ENCODE measurements around the gene CADPS2. TPM values are rescaled to one million over a fixed set of nuclear protein-coding genes. Genes with fewer than 3 reads are reported as not detected.

The CADPS2 gene
- total RNA-seq, 1 experiment from 2014 or later: 12.2 TPM

DNA sequence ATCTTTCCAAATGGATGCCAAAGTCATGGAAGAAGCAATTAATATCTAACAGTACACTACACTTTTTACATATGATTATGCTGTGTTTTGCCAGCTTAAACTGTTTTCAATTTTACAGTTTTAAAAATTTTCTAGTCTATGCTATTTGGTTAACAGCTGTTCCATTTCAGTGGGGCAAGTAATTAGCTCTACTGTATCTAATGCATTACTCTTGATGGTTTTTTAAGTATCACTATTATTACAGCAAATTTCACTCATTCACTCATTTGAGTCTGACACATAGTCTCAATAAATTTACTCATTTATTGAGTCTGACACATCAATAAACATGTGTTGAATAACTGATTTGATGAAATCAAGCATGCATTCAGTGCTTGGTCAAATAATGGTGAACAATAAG lies 343.1 kb downstream of the CADPS2 start:
- no peak for DNase-seq (ENCODE audit: low spot score)
- Mint-ChIP-seq H3K9me3 (no peaks in the 10 kb centered on the region), H3K27ac (no peak overlapping the region), H3K4me3 (no peak overlapping the region), H3K4me1 (peaks cover 8% of the 10 kb centered on the region), H3K36me3 (no peaks in the 10 kb centered on the region), H3K27me3 (ENCODE audit: low read depth) (no peaks in the 10 kb centered on the region)
- no peak for ATAC-seq
- ChIA-PET CTCF (no interaction called here), POLR2A (no interaction called here)
- no peak for TF ChIP-seq SOX15 (CRISPR knock-in tag; IDR thresholded peaks at IDR 0.05)
- TF ChIP-seq, protein P1, sequence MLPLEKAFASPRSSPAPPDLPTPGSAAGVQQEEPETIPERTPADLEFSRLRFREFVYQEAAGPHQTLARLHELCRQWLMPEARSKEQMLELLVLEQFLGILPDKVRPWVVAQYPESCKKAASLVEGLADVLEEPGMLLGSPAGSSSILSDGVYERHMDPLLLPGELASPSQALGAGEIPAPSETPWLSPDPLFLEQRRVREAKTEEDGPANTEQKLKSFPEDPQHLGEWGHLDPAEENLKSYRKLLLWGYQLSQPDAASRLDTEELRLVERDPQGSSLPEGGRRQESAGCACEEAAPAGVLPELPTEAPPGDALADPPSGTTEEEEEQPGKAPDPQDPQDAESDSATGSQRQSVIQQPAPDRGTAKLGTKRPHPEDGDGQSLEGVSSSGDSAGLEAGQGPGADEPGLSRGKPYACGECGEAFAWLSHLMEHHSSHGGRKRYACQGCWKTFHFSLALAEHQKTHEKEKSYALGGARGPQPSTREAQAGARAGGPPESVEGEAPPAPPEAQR (CRISPR knock-in tag; IDR thresholded peaks at IDR 0.05): no peak
- TF ChIP-seq, protein P2, sequence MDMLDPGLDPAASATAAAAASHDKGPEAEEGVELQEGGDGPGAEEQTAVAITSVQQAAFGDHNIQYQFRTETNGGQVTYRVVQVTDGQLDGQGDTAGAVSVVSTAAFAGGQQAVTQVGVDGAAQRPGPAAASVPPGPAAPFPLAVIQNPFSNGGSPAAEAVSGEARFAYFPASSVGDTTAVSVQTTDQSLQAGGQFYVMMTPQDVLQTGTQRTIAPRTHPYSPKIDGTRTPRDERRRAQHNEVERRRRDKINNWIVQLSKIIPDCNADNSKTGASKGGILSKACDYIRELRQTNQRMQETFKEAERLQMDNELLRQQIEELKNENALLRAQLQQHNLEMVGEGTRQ (CRISPR knock-in tag; IDR thresholded peaks at IDR 0.05): no peak
- no peak for TF ChIP-seq GABPB1 (CRISPR knock-in tag; IDR thresholded peaks at IDR 0.05)
- TF ChIP-seq ETV6 (CRISPR knock-in tag; IDR thresholded peaks at IDR 0.05): no peak
- TF ChIP-seq, protein P3, sequence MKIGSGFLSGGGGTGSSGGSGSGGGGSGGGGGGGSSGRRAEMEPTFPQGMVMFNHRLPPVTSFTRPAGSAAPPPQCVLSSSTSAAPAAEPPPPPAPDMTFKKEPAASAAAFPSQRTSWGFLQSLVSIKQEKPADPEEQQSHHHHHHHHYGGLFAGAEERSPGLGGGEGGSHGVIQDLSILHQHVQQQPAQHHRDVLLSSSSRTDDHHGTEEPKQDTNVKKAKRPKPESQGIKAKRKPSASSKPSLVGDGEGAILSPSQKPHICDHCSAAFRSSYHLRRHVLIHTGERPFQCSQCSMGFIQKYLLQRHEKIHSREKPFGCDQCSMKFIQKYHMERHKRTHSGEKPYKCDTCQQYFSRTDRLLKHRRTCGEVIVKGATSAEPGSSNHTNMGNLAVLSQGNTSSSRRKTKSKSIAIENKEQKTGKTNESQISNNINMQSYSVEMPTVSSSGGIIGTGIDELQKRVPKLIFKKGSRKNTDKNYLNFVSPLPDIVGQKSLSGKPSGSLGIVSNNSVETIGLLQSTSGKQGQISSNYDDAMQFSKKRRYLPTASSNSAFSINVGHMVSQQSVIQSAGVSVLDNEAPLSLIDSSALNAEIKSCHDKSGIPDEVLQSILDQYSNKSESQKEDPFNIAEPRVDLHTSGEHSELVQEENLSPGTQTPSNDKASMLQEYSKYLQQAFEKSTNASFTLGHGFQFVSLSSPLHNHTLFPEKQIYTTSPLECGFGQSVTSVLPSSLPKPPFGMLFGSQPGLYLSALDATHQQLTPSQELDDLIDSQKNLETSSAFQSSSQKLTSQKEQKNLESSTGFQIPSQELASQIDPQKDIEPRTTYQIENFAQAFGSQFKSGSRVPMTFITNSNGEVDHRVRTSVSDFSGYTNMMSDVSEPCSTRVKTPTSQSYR (CRISPR knock-in tag; IDR thresholded peaks at IDR 0.05): no peak
- TF ChIP-seq GTF2I (CRISPR knock-in tag; conservative IDR thresholded peaks at IDR 0.05): no peak

DNA sequence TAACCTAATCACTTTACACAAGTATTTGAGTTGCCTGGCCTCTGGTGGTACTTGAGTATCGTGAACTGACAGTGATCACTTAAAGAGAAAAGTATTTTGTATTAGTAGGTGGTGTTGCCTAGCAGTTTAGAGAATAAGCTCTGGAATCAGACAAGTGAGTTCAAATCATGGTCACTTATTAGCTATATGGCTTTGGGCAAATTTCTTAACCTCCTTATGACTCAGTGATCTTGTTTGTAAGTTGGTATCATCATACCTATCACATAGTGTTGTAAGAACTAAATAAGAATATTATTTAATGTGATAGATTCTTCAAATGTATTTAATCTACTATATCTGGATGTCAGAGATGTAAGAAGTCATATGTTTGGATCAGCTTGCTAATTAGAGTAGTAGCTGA lies 351.2 kb downstream of the CADPS2 start:
- no peaks in the 10 kb centered on the region for H3K9me3 Mint-ChIP-seq
- ChIA-PET CTCF (no interaction called here), POLR2A (no interaction called here)
- DNase-seq (ENCODE audit: low spot score) (no peak), ATAC-seq (no peak)
- no peak overlapping the region for H3K4me3 Mint-ChIP-seq
- no peak for TF ChIP-seq ZNF671 (CRISPR knock-in tag; IDR thresholded peaks at IDR 0.05)
- no peak for TF ChIP-seq FOXJ3 (CRISPR knock-in tag; IDR thresholded peaks at IDR 0.05; ENCODE audit: borderline replicate concordance)
- TF ChIP-seq ETV6 (CRISPR knock-in tag; IDR thresholded peaks at IDR 0.05): no peak
- no peak for TF ChIP-seq GRHL2 (CRISPR knock-in tag; IDR thresholded peaks at IDR 0.05; ENCODE audit: insufficient replicate concordance, severe bottlenecking)
- TF ChIP-seq, protein P4, sequence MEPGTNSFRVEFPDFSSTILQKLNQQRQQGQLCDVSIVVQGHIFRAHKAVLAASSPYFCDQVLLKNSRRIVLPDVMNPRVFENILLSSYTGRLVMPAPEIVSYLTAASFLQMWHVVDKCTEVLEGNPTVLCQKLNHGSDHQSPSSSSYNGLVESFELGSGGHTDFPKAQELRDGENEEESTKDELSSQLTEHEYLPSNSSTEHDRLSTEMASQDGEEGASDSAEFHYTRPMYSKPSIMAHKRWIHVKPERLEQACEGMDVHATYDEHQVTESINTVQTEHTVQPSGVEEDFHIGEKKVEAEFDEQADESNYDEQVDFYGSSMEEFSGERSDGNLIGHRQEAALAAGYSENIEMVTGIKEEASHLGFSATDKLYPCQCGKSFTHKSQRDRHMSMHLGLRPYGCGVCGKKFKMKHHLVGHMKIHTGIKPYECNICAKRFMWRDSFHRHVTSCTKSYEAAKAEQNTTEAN (CRISPR knock-in tag; IDR thresholded peaks at IDR 0.05): no peak
- no peak for TF ChIP-seq TCF7 (CRISPR knock-in tag; IDR thresholded peaks at IDR 0.05; ENCODE audit: low read depth)
- no peak for TF ChIP-seq GTF2I (CRISPR knock-in tag; conservative IDR thresholded peaks at IDR 0.05)
- no peak for TF ChIP-seq NR3C1 (CRISPR knock-in tag; conservative IDR thresholded peaks at IDR 0.05; ENCODE audit: low read depth)
- H3K36me3 Mint-ChIP-seq: no peaks in the 10 kb centered on the region
- no peak overlapping the region for H3K27ac Mint-ChIP-seq
- no peaks in the 10 kb centered on the region for H3K27me3 Mint-ChIP-seq (ENCODE audit: low read depth)
- H3K4me1 Mint-ChIP-seq: peaks cover 20% of the 10 kb centered on the region

DNA sequence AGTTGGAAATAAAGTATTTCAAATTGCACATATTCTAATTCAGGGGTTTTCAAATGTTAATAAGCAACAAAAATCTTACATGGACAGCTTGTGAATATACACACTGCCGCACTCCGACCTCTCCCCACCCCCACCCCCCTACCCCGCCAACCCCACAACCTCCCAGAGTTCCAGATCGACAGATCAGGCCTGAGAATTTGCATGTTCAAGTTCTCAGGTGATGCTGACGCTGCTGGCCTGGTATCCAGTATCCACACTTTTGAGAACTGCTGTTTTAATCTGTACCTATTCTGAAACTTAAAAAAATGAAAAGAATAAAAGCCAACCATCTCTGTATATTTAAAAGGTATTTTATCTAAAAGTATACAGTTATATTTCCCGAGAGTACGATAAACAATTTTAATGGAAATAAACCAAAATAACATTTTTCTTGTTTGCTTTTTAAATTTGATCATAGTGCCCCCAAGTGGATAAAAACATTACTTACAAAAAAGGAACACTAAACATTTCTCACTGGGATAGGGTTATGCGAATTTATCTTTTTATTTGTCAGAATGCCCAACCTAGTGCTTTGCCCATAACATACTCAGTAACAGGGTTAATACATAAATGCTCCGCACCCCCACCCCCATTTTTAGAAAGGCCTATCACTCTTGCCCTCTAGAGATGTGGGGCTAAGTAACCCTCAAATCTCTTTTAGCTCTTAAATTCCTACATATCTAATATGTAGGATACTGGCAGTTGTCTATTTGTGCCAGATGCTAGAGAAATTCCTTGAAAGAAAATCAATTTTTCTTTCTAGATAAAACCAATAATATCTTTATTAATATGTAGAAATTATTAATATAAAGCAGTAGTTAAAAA lies 353.6 kb downstream of the CADPS2 start:
- CTCF ChIA-PET: interaction anchor here (0.5 to 2.2 kb wide), 11 partner anchors 84 to 525 kb away, joined by 3 to 20 read pairs (median 4); no protein-coding TSS in a partner anchor
- POLR2A ChIA-PET: no interaction called here
- no peaks in the 10 kb centered on the region for H3K36me3 Mint-ChIP-seq
- peak; percentile 90 for ATAC-seq
- H3K4me3 Mint-ChIP-seq: peak overlapping the region; percentile 30
- TF ChIP-seq, protein P5, sequence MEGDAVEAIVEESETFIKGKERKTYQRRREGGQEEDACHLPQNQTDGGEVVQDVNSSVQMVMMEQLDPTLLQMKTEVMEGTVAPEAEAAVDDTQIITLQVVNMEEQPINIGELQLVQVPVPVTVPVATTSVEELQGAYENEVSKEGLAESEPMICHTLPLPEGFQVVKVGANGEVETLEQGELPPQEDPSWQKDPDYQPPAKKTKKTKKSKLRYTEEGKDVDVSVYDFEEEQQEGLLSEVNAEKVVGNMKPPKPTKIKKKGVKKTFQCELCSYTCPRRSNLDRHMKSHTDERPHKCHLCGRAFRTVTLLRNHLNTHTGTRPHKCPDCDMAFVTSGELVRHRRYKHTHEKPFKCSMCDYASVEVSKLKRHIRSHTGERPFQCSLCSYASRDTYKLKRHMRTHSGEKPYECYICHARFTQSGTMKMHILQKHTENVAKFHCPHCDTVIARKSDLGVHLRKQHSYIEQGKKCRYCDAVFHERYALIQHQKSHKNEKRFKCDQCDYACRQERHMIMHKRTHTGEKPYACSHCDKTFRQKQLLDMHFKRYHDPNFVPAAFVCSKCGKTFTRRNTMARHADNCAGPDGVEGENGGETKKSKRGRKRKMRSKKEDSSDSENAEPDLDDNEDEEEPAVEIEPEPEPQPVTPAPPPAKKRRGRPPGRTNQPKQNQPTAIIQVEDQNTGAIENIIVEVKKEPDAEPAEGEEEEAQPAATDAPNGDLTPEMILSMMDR (IDR thresholded peaks at IDR 0.05): peak; percentile 52
- no peak for TF ChIP-seq GTF2I (CRISPR knock-in tag; conservative IDR thresholded peaks at IDR 0.05)
- H3K27me3 Mint-ChIP-seq (ENCODE audit: low read depth): no peaks in the 10 kb centered on the region
- peaks cover 23% of the 10 kb centered on the region for H3K4me1 Mint-ChIP-seq
- peak; percentile 19 for DNase-seq (ENCODE audit: low spot score)
- H3K27ac Mint-ChIP-seq: no peak overlapping the region; the same call in 1 of the 2 replicates
- H3K9me3 Mint-ChIP-seq: no peaks in the 10 kb centered on the region

Measured in WTC11 (cell line).